ENCODE results near the gene HDAC4.

- TF ChIP-seq CTCF (IDR thresholded peaks at IDR 0.05; ENCODE audit: insufficient read depth, low read length, poor library complexity, severe bottlenecking) (no peak), EZH2phosphoT487 (conservative IDR thresholded peaks at IDR 0.05; ENCODE audit: low read length) (no peak)
Observed at GRCh38 chr2:239231231-239232194, 169.3 kb downstream of the HDAC4 start.
